HK-2 (cell line): ENCODE results near the gene DISP2.

Experiments
- DNase-seq: peaks from one replicate; pipeline ENCODE4 v3.0.0-alpha.2; 2018; ENCODE audit not compliant: unreplicated experiment

The DISP2 gene

GRCh38 chr15:40357723-40358470, at the start of gene DISP2:
Gene DISP2 (plus strand): TSS chr15:40358219. CDS start chr15:40358322, 103 bp downstream.
- DNase-seq: peak; percentile 85

GRCh38 chr15:40309344-40309862, 48.6 kb upstream of the DISP2 start:
- no peak for DNase-seq

DNA sequence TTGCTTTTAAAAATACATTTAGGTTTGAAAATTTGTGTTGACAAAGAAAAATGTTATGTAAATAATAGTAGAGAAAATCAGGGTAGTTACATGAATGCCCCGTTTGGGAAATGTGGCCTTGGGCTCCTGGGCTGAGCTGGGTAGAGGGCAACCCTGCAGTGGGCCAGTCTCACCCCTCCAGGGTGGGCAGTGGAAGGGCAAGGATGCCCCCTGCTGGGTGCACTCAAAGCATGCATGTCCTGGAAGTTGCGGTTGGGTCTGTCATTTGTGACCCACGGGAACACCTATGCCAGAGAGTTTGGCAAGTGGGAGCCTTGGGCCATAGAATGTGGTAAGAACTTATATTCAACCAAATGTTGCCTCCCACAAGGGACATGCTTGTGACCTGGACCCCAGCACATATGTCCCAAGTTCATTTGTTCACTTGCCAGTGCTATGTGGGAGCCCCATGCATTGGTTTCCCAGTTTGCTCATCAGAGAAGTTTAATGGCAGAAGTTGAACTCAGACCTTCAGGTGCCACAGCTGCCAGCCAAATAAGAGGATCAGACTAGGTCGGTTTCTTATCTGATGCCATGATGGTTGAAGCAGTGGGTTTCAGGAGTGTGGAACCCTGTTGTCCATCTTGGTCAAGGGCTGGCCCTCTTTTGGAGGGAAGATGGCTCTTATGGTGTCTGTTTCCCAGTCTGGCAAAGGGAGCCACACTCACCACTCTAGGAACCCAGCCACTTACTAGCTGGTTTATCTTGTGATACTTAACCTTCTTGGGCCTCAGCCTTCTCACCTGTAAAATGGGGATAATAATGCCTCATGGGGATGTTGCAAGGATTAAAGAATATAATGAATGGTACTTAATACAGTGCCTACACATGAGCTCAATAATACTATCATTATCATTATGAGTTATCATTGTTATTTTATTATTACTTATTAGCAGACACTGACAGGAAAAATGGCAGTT, 47.7 kb upstream of the DISP2 start:
- DNase-seq: no peak

DNA sequence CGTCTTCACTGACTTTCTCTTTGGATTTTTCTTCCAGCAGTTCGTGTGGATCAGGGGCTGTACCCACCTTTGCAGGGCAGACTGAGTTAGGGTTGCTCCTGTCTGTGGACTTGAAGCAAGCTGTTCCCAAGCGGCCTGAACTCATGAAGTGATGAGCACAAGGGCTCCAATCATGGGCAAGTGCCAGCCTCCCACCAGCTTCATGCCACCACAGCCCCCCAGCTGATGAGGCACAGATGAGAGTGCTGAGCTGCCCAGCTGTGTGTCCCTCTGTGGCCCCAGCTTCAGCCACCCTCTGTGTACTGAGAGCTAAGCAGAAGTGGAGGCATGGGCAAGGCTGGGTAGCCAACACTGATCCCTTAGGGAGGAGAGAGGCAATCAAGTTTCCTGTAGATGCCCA, 47.0 kb upstream of the DISP2 start:
- no peak for DNase-seq

GRCh38 chr15:40312370-40313158, 45.5 kb upstream of the DISP2 start:
- DNase-seq: no peak

DNA sequence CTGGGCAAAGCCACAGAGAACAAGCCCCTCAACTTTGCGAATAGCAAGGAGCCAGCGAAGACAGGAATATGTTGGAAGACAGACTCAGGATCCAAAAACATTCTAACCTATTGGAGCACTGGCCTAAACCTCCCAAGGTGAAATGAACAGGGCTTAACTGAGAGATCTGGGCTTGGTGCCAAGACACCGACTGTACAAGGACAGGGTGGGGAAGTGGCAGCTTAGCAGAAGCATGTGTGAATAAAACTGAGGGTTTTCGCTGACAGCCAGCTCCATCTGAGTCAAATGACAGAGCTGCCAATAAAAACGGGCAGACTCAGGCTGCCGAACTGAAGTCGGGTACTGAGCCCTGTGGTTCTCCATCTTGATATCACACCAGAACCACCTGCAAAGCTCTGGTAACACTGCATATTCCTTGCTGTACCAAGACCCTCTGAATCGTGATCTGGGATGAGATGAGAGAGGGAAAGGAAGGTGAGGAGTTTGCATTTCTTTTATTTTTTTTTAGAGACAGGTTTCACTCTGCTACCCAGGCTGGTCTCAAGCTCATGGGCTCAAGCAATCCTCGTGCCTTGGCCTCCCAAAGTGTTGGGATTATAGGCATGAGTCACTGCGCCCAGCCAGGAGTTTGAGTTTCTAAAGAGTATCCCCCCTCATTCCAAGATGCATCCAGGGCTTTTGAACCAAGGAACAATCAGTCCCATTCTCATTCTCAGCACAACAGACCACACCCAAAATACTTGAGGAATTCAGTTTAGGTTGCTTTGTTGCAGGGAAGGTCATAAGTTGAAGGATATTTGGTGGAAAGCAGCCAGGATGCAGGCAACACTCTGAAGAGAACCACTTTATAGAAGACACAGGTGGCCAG, 44.3 kb upstream of the DISP2 start:
- no peak for DNase-seq

DNA sequence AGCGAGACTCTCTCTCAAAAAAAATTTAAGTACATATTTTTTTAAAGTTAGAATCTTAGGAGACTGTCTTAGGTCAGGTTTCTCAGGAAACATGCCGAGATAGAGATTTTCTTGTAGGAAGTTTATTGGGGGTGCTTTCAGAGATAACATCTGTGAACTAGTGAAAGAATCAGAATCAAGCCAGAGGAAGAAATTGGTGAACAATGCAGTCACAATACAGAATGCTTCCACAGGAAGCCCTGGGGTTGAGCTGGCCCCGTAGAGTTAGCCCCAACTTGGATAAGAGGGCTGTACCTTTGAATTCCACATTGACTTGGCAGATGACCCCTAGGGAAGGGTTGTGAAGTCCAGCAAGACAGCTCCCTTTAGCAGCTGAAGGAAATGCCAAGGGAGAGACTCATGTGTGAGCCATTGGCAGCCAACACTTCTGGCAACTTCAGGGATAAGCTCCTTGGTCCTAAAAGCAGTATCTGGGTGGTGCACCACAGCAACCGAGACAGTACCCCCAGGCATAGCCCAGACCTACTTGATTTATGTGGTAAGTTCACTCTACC, 43.2 kb upstream of the DISP2 start:
- no peak for DNase-seq

GRCh38 chr15:40316931-40317330, 41.1 kb upstream of the DISP2 start:
- DNase-seq: no peak

- no peak for DNase-seq
Measured at GRCh38 chr15:40317580-40317979, 40.4 kb upstream of the DISP2 start.

DNA sequence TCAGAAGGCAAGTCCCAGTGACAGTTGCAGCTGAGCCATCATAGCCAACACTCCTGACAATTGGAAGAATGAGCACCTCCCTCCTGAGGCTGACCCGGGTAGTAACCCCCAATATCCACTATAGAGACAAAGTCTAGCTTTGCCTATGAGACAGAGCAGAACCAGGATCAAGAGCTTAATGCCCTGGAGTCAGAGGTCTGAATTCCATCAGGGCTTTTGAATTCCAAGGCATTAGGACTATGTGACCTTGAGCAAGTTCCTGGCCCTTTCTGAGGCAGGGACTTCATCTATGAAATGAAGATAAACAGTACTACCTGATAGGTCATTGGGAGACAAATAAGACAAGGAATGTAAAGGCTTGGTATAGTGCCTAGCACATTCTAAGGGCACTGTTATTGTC, 37.6 kb upstream of the DISP2 start:
- no peak for DNase-seq

DNA sequence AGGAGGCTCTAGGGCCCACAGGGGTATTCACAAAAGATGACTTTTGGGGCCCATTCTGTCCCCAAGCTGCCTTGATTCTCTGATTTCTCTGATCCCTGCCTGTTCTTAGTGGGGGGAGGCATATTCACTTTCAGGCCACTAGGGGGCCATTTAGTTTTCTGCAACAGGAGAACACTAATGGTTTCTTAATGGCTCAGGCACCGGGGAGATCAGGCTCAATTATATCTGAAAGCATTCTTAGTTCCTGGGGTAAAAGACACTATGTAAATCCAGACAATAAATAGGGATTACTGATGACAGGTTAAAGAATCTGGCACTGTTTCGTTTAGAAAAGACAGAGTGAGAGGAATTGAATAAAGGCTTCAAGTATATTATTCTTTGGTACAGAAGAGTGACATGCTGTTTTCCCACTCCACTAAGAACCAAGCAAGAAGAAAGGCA, 37.1 kb upstream of the DISP2 start:
- DNase-seq: no peak

DNA sequence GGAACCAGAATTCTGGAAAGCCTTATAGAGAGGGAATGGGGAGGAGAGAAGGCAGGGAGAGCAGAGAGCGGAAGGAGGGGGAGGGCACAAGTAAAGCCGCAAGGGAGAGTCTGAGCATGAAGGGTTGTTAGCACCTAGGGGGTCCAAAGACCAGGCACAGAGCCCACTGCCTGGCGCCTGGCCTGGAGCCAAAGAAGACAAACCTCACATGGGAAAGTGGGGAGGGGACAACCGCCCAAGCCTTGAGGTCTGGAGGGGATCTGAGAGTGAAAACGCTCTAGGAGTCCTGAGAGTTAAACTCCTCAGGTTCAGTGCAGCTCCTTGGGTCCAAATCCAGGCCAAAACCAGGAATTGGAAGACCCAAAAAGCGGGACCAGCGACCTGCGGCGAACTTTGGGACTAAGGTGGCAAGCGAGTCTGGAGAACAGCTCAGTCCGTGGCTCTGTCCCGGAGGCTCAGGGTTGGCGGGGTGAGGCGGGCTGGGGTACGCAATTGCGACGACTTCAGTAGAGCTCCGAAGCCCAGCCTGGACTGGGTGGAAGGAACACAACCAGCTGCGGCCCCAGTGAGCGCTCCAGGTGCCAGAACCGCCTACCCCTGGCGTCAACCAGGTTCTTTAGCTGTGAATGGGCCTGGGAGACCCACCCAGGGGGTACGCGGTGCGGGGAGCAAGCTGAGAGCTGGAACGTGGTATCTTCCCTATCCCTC, 35.3 kb upstream of the DISP2 start:
- no peak for DNase-seq

DNA sequence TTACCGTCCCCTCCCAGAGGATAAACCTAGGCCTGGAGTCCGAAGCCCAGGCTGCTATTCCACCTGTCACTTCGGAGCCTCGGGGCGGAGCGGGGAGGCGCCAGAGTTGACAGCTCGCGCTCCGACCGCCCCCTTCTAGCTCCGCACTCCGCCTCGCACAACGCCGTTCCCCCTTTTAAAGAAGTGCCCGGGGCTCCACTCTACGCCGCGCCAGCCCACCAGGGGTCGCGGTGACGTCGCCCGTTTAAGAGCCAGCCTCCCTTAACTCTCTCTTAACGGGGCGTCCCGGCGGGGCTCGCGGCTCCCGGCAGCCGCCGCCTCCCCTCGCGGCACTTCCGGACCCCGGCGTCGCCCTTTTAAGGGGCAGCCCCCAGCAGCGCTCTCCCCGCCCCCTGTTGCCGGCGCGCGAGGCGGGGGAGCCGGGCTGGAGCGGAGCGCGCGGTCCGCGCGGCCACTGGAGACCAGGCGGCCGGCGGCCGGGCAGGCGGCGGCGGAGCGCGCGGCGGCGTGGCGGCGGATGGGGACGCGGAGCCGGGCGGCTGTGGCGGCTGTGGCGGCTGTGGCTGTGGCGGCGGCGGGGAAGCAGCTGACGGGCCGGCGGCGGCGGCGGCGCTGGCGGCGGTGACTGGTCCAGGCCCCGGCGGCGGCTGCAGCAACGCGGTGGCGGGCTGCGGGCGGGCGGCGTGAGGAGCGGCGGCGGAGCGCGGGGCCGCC, 34.6 kb upstream of the DISP2 start, which contains the start of gene INAFM2:
Gene INAFM2 (plus strand): TSS at position 454 of the 714 bp plus-strand sequence. CDS start 364 bp downstream, outside the sequence.
- DNase-seq: peak; percentile 83

DNA sequence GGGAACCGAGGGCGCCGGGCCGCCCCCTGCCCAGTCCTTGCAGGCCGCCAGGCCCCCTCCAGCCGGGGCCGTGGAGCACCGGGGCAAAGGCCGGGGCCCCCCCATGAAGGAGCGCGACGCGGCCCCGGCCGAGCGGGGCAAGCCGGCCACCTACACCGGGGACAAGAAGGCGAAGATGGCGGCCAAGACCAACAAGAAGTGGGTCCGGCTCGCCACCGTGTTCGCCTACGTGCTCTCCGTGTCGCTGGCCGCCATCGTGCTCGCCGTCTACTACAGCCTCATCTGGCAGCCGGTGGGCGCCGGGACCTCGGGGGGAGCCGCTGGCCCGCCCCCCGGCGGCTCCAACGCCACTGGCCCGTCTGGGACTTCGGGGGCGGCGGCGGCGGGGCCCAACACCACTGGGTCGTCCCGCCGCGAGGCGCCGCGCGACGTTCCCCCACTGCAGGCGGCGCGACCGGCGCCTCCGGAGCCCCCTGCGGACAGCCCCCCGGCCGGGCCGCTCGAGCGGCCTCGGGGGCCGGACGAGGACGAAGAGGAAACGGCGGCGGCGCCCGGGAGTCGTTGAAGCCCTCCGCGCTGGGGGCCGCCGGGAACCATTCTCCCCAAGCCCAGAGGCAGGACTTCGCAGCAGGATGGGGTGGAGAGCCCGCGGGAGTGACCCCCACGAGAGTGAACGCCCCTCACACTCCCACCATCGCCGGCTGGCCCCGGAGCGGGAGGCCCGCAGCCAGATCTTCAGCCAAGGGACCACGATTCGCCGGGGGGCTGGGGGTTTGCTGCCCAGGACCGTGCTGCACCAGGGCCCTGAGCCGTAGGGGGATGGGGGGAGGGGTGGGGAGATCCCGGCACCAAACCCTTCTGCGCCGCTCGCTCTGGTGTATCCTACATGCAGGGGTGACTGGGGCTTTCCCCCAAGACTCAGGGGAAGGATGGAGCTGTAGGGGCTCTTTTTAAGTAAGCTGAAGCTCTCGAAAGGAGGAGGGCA, 33.8 kb upstream of the DISP2 start:
- no peak for DNase-seq

- DNase-seq: no peak
Measured at GRCh38 chr15:40325188-40325587, 32.8 kb upstream of the DISP2 start.

- DNase-seq: no peak
Measured at GRCh38 chr15:40325700-40326099, 32.3 kb upstream of the DISP2 start.

- DNase-seq: no peak
Measured at GRCh38 chr15:40327457-40327856, 30.6 kb upstream of the DISP2 start.

GRCh38 chr15:40328176-40328575, 29.8 kb upstream of the DISP2 start:
- no peak for DNase-seq
